IPS-15b (cell line): ENCODE results near the gene TCF25.

Experiments
- H3K27me3 ChIP-seq: one replicate; pipeline ENCODE4 v1.6.1; 2013; ENCODE audit warnings: low read length; ENCODE audit not compliant: control insufficient read depth, insufficient read depth
- H3K36me3 ChIP-seq: one replicate; pipeline ENCODE4 v1.6.1; 2013; ENCODE audit warnings: low read length; ENCODE audit not compliant: control insufficient read depth, insufficient read depth
- H3K4me1 ChIP-seq: one replicate; pipeline ENCODE4 v1.6.1; 2013; ENCODE audit warnings: mild to moderate bottlenecking, low read length; ENCODE audit not compliant: control insufficient read depth, insufficient read depth
- H3K4me3 ChIP-seq: one replicate; pipeline ENCODE4 v1.5.1; 2013; ENCODE audit warnings: low read depth, low read length
- H3K9ac ChIP-seq: one replicate; pipeline ENCODE4 v1.6.1; 2013; ENCODE audit warnings: low read depth, mild to moderate bottlenecking, low read length
- H3K9me3 ChIP-seq: one replicate; pipeline ENCODE4 v1.6.1; 2013; ENCODE audit warnings: mild to moderate bottlenecking, low read length; ENCODE audit not compliant: control insufficient read depth, insufficient read depth

TCF25 gene

DNA sequence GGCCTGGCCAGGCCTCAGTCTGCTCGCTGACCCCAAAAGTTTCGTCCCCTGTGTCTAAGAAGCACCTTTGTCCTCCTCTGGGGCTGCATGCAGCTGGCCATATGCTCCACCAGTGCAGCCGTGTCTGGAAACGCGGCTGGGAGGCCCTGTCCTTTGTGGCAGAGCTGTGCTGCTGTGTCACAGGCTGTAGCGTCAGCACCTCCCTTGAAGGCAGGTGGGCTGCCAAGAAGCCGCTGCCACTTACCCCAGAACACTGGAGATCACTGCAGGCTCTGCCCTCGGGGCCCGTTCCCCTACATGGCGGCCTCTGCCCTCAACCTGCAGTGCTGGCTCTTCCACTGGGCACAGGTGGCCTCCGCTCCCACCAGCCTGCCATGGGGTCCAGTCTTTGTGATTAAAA, 29.6 kb downstream of the TCF25 start:
- Histone ChIP-seq H3K36me3 (peaks cover 69% of the 10 kb centered on the region), H3K9ac (no peak overlapping the region), H3K4me3 (no peak overlapping the region), H3K27me3 (no peaks in the 10 kb centered on the region), H3K4me1 (no peaks in the 10 kb centered on the region), H3K9me3 (no peaks in the 10 kb centered on the region)

DNA sequence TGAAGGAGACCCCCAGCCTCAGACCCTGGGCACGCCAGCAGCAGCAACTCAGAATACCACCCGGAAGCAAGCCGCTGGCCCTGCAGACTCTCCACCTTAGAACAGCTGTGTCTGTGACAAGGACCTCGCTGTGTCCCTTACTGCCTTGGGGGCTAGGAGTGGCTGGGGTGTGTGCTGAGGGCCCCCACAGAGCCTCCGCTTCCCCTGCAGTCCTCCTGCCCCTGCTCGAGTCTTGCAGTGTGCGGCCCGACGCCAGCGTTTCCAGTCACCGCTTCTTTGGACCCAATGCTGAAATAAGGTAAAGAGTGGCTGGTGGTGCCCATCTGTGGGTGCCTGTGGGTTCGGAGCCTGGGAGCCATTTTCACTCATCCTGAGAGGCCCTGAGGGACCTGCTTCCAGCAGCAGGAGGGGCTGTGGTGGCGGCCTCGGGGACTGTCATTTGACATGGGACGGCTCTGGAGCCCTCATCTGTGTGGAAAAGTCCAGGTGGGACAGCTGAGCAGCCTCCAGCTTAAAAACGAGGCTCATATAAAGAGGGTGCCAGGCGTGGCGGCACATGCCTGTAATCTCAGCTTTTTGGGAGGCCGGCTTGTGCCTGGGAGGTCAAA, 30.6 kb downstream of the TCF25 start:
- H3K4me1 ChIP-seq = no peaks in the 10 kb centered on the region
- no peaks in the 10 kb centered on the region for H3K9me3 ChIP-seq
- H3K27me3 ChIP-seq = no peaks in the 10 kb centered on the region
- H3K9ac ChIP-seq = no peak overlapping the region
- no peak overlapping the region for H3K4me3 ChIP-seq
- peaks cover 70% of the 10 kb centered on the region for H3K36me3 ChIP-seq

DNA sequence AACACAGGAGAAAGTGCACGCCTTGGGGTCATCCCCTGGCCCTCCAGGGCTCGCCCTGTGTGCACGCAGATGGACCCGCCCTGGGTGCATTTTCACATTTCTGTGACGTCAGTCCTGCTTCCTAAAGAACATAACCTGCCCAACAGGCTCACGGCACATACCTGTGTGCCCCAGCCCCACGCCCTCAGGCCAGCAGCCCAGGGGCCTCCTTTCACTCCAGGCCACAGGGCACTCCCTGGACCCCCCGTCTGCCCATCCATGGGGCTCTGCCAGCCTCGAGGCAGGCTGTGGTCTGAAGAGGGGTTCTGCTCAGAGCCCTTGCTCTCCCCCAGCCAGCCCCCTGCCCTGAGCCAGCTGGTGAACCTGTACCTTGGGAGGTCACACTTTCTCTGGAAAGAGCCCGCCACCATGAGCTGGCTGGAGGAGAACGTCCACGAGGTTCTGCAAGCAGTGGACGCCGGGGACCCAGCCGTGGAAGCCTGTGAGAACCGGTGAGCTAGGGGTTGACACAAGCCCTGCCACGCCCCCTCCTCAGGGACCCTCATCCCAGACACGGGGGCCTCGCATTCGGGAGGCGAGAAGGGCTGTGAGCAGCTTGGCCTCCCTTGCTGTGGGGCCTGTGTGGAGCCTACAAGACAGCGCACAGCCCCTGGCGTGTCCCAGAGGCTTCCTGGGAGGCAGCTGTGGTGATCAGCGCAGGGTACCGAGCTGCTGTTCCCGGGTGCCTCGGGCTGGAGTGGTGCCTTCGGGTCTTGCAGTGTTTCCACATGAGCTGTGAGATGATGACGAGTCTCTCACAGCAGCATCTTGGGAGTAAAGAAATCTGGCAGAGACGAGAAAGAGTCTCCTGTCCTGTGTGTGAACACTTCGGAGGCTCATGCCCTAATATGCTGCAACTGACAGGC, 31.5 kb downstream of the TCF25 start:
- Histone ChIP-seq H3K4me3 (no peak overlapping the region), H3K4me1 (no peaks in the 10 kb centered on the region), H3K9ac (no peak overlapping the region), H3K27me3 (no peaks in the 10 kb centered on the region), H3K36me3 (peaks cover 67% of the 10 kb centered on the region), H3K9me3 (no peaks in the 10 kb centered on the region)

DNA sequence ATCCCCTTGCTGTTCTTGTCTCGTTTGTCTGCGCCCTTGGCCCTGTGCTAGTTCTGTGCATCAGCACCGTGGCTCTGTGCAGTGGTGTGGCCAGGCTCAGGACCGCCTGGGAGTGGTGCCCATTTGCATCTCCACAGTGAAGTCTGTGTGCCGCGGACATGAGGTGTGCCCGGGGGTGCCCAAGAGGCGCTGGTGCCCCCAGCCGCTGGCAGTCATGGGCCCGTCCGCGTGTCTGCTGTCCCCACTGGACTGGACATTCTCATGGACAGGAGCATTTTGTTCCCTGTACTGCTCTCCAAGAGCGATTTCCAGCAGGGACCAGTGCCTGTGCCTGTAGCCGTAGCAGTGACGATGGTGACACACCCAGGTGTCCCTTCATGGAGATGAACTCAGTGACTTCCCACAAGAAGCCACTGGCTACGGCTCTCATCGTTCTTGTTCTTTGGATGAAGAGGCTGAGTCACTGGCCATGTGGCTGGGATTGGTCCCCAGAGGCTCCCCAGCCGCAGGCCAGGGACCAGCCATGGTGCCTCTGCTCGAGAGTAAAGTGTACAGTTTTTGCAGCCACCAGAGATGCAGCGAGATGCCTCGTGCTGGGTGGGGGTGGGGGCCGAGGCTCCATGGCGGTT, 32.2 kb downstream of the TCF25 start:
- peaks cover 63% of the 10 kb centered on the region for H3K36me3 ChIP-seq
- H3K4me3 ChIP-seq = no peak overlapping the region
- H3K4me1 ChIP-seq = peaks cover 3% of the 10 kb centered on the region
- no peaks in the 10 kb centered on the region for H3K9me3 ChIP-seq
- no peaks in the 10 kb centered on the region for H3K27me3 ChIP-seq
- no peak overlapping the region for H3K9ac ChIP-seq

DNA sequence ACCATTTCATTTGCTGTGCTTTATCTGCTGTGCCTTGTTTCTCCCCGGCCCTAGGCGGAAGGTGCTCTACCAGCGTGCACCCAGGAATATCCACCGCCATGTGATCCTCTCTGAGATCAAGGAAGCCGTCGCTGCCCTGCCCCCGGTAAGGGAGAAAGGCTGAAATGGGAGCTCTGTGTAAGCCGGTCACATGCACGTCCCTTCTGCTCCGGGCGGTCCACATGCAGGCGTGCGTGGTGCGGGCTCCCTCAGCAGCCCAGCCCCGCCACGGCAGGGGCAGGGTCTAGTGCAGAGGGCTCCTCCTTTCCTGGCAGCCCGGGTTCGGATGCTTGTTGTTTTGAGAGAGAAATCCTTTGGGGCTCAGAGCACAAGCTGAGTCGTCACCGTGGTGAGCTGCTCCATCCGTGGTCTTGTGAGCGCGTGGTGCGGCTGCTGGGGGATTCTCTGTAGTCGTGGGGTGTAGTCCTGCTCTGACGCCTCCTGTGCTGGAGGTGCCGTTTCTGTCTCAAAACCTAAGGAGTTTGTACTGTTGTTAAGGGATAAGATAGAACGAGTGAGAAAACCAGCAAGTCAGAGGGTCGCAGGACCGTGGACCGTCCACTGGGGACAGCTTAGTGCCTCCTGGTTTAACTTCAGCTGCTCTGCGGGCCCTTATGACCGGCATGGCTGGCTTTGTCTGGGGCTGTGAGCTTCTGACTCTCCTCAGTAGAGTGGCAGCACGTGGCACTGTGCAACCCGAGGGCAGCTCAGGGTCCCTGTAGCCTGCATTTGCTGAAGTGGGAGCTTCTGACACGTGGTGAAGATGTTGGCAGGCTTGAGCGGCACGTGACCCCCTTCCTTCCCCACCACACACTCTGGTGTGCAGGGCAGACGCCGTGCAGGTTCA, 33.0 kb downstream of the TCF25 start:
- peaks cover 63% of the 10 kb centered on the region for H3K36me3 ChIP-seq
- no peak overlapping the region for H3K9ac ChIP-seq

DNA sequence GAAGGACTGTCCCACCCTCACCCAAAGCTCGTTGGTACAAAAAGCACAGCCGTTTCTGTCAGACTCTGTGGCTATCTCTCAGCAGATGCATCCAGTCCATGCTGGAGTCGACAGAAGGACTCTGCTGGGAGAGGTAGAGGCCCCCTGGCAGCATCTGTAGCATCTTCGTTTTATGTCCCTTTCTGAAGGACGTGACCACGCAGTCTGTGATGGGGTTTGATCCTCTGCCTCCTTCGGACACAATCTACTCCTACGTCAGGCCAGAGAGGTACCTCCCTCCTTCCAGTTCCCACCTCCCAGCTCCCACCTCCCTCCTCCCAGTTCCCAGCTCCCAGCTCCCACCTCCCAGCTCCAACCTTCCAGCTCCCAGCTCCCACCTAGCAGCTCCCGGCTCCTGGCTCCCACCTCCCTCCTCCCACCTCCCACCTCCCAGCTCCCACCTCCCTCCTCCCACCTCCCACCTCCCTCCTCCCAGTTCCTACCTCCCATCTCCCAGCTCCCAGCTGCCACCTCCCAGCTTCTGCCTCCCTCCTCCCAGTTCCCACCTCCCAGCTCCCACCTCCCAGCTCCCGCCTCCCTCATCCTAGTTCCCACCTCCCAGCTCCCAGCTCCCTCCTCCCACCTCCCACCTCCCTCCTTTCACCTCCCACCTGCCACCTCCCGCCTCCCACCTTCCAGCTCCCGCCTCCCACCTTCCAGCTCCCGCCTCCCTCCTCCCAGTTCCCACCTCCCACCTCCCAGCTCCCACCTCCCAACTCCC, 33.8 kb downstream of the TCF25 start:
- Histone ChIP-seq H3K9ac (no peak overlapping the region), H3K4me1 (peaks cover 3% of the 10 kb centered on the region), H3K36me3 (peaks cover 67% of the 10 kb centered on the region)

More for the DNA sequence above, 33.0 kb downstream of the TCF25 start:
- H3K9me3 ChIP-seq = no peaks in the 10 kb centered on the region
- no peaks in the 10 kb centered on the region for H3K27me3 ChIP-seq
- H3K4me3 ChIP-seq = no peak overlapping the region
- peaks cover 3% of the 10 kb centered on the region for H3K4me1 ChIP-seq

DNA sequence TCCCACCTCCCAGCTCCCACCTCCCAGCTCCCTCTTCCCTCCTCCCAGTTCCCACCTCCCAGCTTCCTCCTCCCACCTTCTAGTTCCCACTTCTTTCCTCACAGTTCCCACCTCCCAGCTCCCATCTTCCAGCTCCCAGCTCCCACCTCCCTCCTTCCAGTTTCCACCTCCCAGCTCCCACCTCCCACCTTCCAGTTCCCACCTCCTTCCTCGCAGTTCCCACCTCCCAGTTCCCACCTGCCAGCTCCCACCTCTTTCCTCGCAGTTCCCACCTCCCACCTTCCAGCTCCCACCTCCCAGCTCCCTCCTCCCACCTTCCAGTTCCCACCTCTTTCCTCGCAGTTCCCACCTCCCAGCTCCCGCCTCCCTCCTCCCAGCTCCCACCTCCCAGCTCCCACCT, 34.8 kb downstream of the TCF25 start:
- Histone ChIP-seq H3K27me3 (no peaks in the 10 kb centered on the region), H3K4me3 (no peak overlapping the region), H3K4me1 (peaks cover 3% of the 10 kb centered on the region), H3K36me3 (peaks cover 65% of the 10 kb centered on the region), H3K9ac (no peak overlapping the region), H3K9me3 (no peaks in the 10 kb centered on the region)

More for the DNA sequence above, 33.8 kb downstream of the TCF25 start:
- no peaks in the 10 kb centered on the region for H3K9me3 ChIP-seq
- H3K27me3 ChIP-seq = no peaks in the 10 kb centered on the region
- H3K4me3 ChIP-seq = no peak overlapping the region

DNA sequence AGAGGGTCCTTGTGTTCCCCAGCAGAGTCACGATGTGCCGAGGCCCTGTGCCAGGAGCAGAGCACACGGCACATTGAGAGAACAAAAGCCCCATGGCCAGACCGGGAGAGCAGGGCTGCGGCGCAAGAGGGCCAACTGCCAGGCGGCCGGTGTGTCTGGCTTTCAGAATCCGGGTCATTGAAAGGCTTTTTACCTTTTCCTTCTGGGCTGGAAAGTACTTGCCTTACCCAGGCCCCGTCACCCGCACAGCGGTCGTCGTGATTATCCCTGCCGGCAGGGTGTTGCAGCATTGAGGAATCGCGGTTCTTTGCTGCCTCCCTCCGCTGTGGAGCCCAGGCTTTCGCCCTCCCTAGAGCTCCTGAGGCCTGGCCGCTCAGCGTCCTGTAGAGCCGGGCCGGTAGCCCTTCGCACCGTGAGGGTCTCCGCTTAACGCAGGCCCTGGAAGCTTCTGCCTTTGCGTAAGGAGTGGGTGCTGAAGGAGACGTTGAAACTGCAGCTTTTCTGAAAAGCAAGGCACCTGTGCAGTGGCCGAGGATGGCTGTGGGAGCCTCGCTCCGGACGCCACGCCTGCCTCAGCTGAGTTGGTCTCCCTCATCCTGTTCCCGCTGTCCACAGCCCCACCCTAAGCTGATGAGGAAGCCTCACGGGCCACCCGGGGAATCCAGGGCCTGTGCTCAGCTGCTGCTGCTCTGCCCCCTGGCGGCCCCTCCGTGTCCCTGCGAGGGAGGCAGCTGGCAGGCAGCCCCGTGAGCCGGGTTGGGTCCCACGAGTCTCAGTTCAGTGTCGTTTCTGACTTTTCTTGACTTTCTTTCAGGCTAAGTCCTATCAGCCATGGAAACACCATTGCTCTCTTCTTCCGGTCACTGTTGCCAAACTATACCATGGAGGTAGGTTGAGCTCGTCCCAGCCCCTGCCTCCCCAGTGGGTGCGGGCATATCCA, 36.7 kb downstream of the TCF25 start:
- Histone ChIP-seq H3K4me1 (peaks cover 3% of the 10 kb centered on the region), H3K9ac (peak overlapping the region; percentile 47), H3K9me3 (no peaks in the 10 kb centered on the region), H3K36me3 (peaks cover 50% of the 10 kb centered on the region), H3K4me3 (no peak overlapping the region), H3K27me3 (no peaks in the 10 kb centered on the region)

DNA sequence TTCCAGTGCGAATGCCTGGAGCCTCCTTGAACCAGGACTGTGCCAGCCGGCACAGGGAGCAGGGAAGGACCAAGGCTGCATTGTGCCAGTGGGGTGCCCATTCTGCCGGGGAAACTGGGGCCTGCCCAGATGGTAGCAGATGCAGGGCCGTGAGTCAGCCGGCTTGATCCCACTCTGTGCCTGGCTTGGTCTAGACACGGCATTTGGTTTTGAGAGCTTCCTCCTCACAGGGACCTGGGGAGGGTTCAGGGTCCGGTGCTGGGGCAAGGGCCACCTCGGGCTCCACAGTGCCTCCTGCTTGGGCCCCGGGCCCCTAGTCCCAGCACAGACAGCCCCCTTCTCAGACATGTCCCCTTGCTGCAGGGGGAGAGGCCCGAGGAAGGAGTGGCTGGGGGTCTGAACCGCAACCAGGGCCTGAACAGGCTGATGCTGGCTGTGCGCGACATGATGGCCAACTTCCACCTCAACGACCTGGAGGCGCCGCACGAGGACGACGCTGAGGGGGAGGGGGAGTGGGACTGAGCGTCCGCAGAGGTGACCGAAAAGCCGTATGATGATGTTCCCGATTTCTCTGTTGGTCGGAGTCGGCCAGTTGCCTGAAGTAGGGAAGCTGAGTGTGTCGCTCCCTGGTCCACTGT, 37.4 kb downstream of the TCF25 start:
- Histone ChIP-seq H3K4me1 (peaks cover 3% of the 10 kb centered on the region), H3K9me3 (no peaks in the 10 kb centered on the region), H3K36me3 (peaks cover 42% of the 10 kb centered on the region), H3K27me3 (no peaks in the 10 kb centered on the region), H3K9ac (no peak overlapping the region), H3K4me3 (no peak overlapping the region)

DNA sequence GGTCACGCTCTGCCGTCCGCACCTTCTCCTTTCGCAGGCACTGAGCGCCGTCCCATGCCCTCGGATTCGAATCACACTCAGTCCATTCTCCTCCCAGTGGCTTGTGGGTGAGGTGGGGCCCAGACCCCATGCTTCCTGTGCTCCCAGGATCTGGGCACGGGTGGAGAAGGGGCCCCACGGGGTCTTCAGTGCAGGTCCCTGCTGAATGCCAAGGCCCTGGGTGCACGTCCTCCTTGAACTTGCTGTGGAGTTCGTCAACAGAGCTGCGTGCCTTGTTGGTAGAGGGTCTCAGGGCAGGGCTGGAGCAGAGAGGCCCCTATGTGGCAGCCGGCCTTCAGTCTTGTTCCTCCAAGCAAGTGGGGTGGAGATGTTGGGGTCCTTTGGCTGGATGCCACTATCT, 38.0 kb downstream of the TCF25 start:
- peaks cover 3% of the 10 kb centered on the region for H3K4me1 ChIP-seq
- H3K36me3 ChIP-seq = peaks cover 37% of the 10 kb centered on the region
- H3K9ac ChIP-seq = no peak overlapping the region
- no peaks in the 10 kb centered on the region for H3K9me3 ChIP-seq
- no peak overlapping the region for H3K4me3 ChIP-seq
- H3K27me3 ChIP-seq = no peaks in the 10 kb centered on the region
